CD4-positive, alpha-beta T cell treated with Interleukin-17A for 4 hours (primary cell): Measurements from ENCODE around the gene ALCAM.

Experiments used
- DNase-seq: peaks from one replicate; pipeline ENCODE4 v3.0.0-alpha.2; 2020; ENCODE audit warnings: mixed read lengths

The ALCAM gene

GRCh38 chr3:105431200-105431599 is 64.5 kb downstream of the ALCAM start:
- no peak for DNase-seq

- no peak for DNase-seq
These were observed 68.6 kb downstream of the ALCAM start for GRCh38 chr3:105435277-105435676.

GRCh38 chr3:105436687-105437086 is 70.0 kb downstream of the ALCAM start:
- DNase-seq = no peak

- no peak for DNase-seq
These were observed 73.4 kb downstream of the ALCAM start for GRCh38 chr3:105440113-105440512.

- no peak for DNase-seq
These were observed 78.0 kb downstream of the ALCAM start for GRCh38 chr3:105444725-105445124.

GRCh38 chr3:105448338-105448982 is 81.8 kb downstream of the ALCAM start:
- DNase-seq = no peak

GRCh38 chr3:105449414-105449813 is 82.7 kb downstream of the ALCAM start:
- no peak for DNase-seq

- no peak for DNase-seq
These were observed 89.3 kb downstream of the ALCAM start for GRCh38 chr3:105456017-105456416.

- no peak for DNase-seq
These were observed 92.0 kb downstream of the ALCAM start for GRCh38 chr3:105458518-105459215.

- DNase-seq = no peak
These were observed 93.0 kb downstream of the ALCAM start for GRCh38 chr3:105459566-105460290.

- DNase-seq = no peak
These were observed 96.9 kb downstream of the ALCAM start for GRCh38 chr3:105463620-105464019.

GRCh38 chr3:105465251-105465853 is 98.6 kb downstream of the ALCAM start:
- no peak for DNase-seq

GRCh38 chr3:105466072-105466471 is 99.4 kb downstream of the ALCAM start:
- no peak for DNase-seq

GRCh38 chr3:105466495-105467404 is 100.0 kb downstream of the ALCAM start:
- no peak for DNase-seq

GRCh38 chr3:105470851-105471250 is 104.1 kb downstream of the ALCAM start:
- no peak for DNase-seq

GRCh38 chr3:105473521-105474223 is 107.0 kb downstream of the ALCAM start:
- DNase-seq = no peak

GRCh38 chr3:105480768-105481167 is 114.1 kb downstream of the ALCAM start:
- no peak for DNase-seq

- no peak for DNase-seq
These were observed 116.8 kb downstream of the ALCAM start for GRCh38 chr3:105483476-105483875.

GRCh38 chr3:105490045-105490444 is 123.3 kb downstream of the ALCAM start:
- no peak for DNase-seq

GRCh38 chr3:105493305-105493892 is 126.7 kb downstream of the ALCAM start:
- no peak for DNase-seq

- no peak for DNase-seq
These were observed 128.3 kb downstream of the ALCAM start for GRCh38 chr3:105495021-105495420.
